Fibroblast of mammary gland (primary cell): Measurements from ENCODE around the gene ZNF516.

Source experiments
- DNase-seq: peaks from one replicate; pipeline ENCODE4 v3.0.0-alpha.2; 2010; ENCODE audit warnings: low read depth
- H3K4me3 ChIP-seq: 2 replicates; pipeline ENCODE4 v1.5.1; 2011; ENCODE audit warnings: low read depth, mild to moderate bottlenecking, low read length, moderate library complexity; ENCODE audit not compliant: control insufficient read depth
- TF ChIP-seq, protein P1 (sequence below): conservative IDR thresholded peaks from 2 replicates; pipeline ENCODE4 v1.5.1; 2011; ENCODE audit warnings: low read depth, low read length, inconsistent platforms; ENCODE audit not compliant: control insufficient read depth, insufficient read depth

Gene ZNF516

DNA sequence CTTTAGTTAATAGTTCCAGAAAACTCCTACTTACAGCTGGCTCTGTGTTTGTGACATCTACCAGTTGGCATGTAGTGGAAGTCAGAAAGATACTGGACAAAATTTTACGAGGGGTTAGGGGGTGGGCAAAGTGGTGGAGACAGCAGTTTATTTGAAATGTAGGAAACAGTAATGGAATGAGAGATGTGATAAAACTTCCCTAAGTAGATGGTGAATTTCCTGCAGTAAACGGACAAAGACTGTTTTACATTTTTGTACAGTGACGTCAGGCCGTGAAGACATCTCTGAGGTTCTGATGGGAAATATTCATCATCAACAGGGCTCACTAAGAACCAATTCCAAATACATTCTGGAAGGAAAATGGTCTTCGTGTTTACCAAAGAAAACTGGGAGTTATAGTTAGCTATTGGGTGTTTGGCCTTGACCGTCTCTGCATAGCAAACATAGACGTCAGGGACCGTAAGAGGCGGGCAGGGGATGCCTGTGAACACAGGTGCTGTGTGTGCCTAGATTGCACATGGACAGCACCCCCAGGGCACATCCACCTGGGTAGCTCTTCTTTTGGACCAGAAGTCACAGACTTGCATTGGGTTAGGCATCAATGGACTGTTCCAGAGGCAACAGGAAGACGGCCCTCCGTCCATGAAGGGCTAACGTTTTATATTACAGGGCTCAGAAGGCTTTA lies 131.5 kb downstream of the ZNF516 start:
- H3K4me3 ChIP-seq: no peak overlapping the region
- peak; percentile 64 for DNase-seq
- TF ChIP-seq, protein P1, sequence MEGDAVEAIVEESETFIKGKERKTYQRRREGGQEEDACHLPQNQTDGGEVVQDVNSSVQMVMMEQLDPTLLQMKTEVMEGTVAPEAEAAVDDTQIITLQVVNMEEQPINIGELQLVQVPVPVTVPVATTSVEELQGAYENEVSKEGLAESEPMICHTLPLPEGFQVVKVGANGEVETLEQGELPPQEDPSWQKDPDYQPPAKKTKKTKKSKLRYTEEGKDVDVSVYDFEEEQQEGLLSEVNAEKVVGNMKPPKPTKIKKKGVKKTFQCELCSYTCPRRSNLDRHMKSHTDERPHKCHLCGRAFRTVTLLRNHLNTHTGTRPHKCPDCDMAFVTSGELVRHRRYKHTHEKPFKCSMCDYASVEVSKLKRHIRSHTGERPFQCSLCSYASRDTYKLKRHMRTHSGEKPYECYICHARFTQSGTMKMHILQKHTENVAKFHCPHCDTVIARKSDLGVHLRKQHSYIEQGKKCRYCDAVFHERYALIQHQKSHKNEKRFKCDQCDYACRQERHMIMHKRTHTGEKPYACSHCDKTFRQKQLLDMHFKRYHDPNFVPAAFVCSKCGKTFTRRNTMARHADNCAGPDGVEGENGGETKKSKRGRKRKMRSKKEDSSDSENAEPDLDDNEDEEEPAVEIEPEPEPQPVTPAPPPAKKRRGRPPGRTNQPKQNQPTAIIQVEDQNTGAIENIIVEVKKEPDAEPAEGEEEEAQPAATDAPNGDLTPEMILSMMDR: no peak

DNA sequence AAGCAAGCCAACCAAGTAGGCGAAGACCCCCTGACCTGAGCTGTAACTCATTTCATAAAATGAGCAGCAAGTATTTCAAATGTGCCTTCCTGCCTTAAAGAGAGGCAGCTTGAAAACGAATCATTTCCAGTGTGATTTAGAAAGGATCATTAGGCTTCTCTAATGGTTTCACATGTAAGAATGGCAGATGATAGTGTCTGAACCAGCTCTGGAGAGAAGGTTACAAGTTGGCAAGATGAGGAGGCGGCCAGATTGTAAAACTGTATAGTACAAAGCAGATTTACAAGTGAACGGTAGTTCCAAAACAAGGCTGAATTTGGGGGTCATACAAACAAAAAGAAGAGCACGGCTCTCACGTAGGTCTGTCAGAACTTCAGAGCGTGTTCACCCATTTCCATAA lies 132.4 kb downstream of the ZNF516 start:
- TF ChIP-seq, protein P1: no peak
- no peak for DNase-seq
- no peak overlapping the region for H3K4me3 ChIP-seq

DNA sequence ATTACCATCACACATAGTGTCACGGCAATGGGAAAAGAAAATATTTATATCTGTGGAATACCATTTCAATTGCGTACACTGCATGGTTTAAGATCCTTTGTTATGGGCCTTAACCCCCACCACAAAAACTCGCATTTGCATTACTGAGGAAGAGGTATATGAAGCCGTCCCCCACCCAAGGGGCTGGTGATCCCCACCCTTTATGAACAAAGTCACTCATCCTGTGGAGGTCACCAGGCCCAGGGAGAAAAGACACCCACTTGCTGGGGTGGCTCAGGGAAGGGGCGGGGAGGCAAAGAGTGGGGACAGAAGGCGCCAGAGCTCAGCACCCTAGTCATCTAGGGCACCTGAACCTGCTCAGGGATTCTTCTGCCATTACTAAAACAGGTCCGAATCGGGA lies 133.8 kb downstream of the ZNF516 start:
- TF ChIP-seq, protein P1: no peak

DNA sequence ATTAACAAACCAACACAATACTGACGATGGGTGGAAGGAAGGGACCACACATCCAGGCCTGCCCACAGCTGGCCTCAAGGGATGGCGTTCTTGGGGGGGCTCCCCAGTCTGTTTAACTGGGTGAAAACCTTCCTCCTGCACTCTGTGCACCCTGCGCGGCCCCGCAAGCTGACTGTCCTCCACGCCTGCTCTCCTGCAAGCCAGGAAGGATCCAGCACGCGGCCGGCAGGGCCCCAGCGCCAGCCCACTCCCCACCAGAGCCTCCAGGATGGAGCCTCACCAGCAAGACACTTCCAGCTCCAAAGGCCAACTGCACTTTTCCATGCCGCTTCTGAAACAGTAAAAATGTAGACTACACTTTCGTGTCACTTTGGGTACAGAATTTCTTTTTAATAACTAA lies 135.1 kb downstream of the ZNF516 start:
- H3K4me3 ChIP-seq: no peak overlapping the region
- TF ChIP-seq, protein P1: no peak
- no peak for DNase-seq

More for the DNA sequence above, 133.8 kb downstream of the ZNF516 start:
- DNase-seq: no peak
- H3K4me3 ChIP-seq: no peak overlapping the region

DNA sequence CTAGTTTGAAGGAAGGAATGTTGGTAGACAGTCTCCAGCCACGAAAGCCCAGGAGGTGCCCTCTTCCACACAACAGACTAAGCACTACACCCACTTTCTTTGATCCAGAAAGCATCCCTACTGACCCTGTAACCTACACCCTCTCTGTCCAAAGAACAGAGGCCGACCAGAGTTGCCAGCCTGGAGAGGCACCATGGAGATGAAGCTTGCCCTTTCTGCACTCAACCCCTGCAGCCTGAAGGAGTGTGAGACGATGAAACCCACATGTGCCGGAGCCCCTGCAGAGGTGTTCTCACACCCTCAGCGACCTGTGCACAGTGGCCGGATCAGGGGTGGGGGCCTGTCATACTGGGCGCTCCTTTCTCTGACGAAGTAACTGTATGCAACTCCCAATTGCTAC lies 136.3 kb downstream of the ZNF516 start:
- TF ChIP-seq, protein P1: no peak

DNA sequence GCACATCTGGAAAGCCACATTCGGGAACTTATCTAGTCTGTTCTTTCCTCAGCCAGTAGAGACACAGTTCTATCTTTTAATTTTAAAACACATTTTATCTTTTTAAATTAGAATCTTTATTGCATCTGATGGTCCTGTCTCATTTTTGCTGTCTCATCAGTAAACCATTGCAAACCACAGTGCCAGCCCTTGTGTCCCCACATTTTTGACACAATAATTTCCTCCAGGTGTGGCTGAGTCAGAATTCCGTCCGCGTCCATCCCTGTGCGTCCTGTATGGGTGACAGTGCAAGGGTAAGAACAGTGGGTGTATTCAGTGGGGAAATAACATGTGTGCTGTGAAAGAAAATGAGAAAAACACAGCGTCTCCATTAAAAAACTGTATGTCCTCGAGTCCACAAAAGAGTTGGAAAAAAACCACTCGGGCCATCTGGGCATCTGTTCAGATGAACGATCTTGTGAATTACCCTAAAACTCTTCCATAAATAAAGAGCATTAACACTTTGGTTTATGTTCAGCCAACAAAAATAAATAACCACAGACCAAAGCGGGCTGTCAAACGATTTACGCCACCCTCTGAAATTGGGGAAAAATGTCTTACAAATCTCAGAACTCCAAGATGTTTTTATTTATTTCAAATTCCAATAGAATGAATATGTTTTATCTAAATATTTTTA lies 137.3 kb downstream of the ZNF516 start:
- H3K4me3 ChIP-seq: no peak overlapping the region
- TF ChIP-seq, protein P1: no peak
- no peak for DNase-seq

More for the DNA sequence above, 136.3 kb downstream of the ZNF516 start:
- H3K4me3 ChIP-seq: no peak overlapping the region
- DNase-seq: no peak
